Endothelial cell of umbilical vein (primary cell): Measurements from ENCODE around the gene GUCY2D. TPM values are rescaled to one million over a fixed set of nuclear protein-coding genes. Genes with fewer than 3 reads are reported as not detected.

Source experiments
- BruUV-seq: library from RNA; stranded (reverse); fragments of 400-500 nt; replicated peaks from 2 replicates; lab custom pipeline; 2021; lab: Mats Ljungman, UMichigan
- CTCF ChIA-PET: fragments of 300-600, 350-600 bp; sonication (Branson Sonifier 250); formaldehyde crosslinking; loops from one replicate; lab custom pipeline; 2021; ENCODE audit warnings: antibody characterized with exemption, inconsistent platforms; lab: Charles Lee
- POLR2A ChIA-PET: fragments of 300-600, 350-600 bp; sonication (Branson Sonifier 250); formaldehyde crosslinking; loops from one replicate; lab custom pipeline; 2021; ENCODE audit warnings: antibody characterized with exemption, inconsistent platforms; lab: Charles Lee
- DNase-seq: peaks from one replicate; pipeline ENCODE4 v3.0.0-alpha.2; 2011; ENCODE audit warnings: low read depth, low spot score
- FAIRE-seq: peaks from 2 replicates; lab custom pipeline; 2011; peaks lifted over from hg19 to GRCh38; lab: Jason Lieb, UNC
- H2AFZ ChIP-seq: 2 replicates; pipeline ENCODE4 v1.6.0; 2012; ENCODE audit warnings: low read depth, low read length, control low read depth, inconsistent platforms
- H3K27ac ChIP-seq: 2 replicates; pipeline ENCODE4 v1.5.1; 2011; ENCODE audit warnings: low read depth, mild to moderate bottlenecking, control low read depth, low read length, moderate library complexity; ENCODE audit not compliant: insufficient read depth
- H3K27me3 ChIP-seq, 2 experiments: 2 replicates each; pipeline versions ENCODE4 v1.6.0 to v1.6.1; 2011; ENCODE audit warnings: low read length in 2 of 2, mixed read lengths in 1 of 2; ENCODE audit not compliant: control insufficient read depth in 2 of 2, insufficient read depth in 2 of 2
- H3K36me3 ChIP-seq, 2 experiments: 2 replicates in 1 of 2; 3 replicates in 1 of 2; pipeline ENCODE4 v1.5.1; 2011; ENCODE audit warnings: low read length in 2 of 2, mild to moderate bottlenecking in 1 of 2, moderate library complexity in 1 of 2; ENCODE audit not compliant: control insufficient read depth in 2 of 2, insufficient read depth in 2 of 2; ENCODE audit errors: extremely low read depth in 1 of 2
- H3K4me1 ChIP-seq: 3 replicates; pipeline ENCODE4 v1.5.1; 2011; ENCODE audit warnings: mild to moderate bottlenecking, low read length; ENCODE audit not compliant: control insufficient read depth, insufficient read depth; ENCODE audit errors: extremely low read depth
- H3K4me2 ChIP-seq: 2 replicates; pipeline ENCODE4 v1.6.1; 2011; ENCODE audit warnings: low read length, control low read depth, mixed read lengths; ENCODE audit not compliant: insufficient read depth
- H3K4me3 ChIP-seq, 3 experiments: fragments of 200-600 bp in 1 of 3; sonication (generic), shearing (Covaris generic) in 1 of 3; replicated peaks in 1 of 3; 2 replicates each; pipeline ENCODE4 v1.5.1; 2011 to 2016; ENCODE audit warnings: control low read depth in 3 of 3, low read length in 3 of 3, mild to moderate bottlenecking in 2 of 3, inconsistent platforms in 1 of 3, low read depth in 1 of 3, moderate library complexity in 1 of 3; ENCODE audit not compliant: insufficient read depth in 1 of 3
- H3K79me2 ChIP-seq: 2 replicates; pipeline ENCODE4 v1.6.0; 2012; ENCODE audit warnings: low read length, inconsistent platforms; ENCODE audit not compliant: control insufficient read depth, insufficient read depth
- H3K9ac ChIP-seq: replicated peaks from 2 replicates; pipeline ENCODE3; 2011; ENCODE audit warnings: low read length, control low read depth; ENCODE audit not compliant: insufficient read depth; ENCODE audit errors: extremely low read depth
- H3K9me1 ChIP-seq: replicated peaks from 3 replicates; pipeline ENCODE4 v1.6.0; 2011; ENCODE audit warnings: mild to moderate bottlenecking, low read length; ENCODE audit not compliant: control insufficient read depth, insufficient read depth; ENCODE audit errors: extremely low read depth
- H3K9me3 ChIP-seq: replicated peaks from 2 replicates; pipeline ENCODE4 v1.5.1; 2012; ENCODE audit warnings: low read length, inconsistent platforms; ENCODE audit not compliant: control insufficient read depth, insufficient read depth
- H4K20me1 ChIP-seq: replicated peaks from 2 replicates; pipeline ENCODE3; 2011; ENCODE audit warnings: mild to moderate bottlenecking, low read length; ENCODE audit not compliant: control insufficient read depth, insufficient read depth; ENCODE audit errors: extremely low read depth
- CTCF ChIP-seq, 2 donors: IDR thresholded peaks; 1 replicate in 1 of 2; 2 replicates in 1 of 2; pipeline ENCODE4 v1.5.1; 2011; ENCODE audit warnings: low read length in 2 of 2, mild to moderate bottlenecking in 2 of 2, moderate library complexity in 2 of 2, control low read depth in 1 of 2, inconsistent platforms in 1 of 2, low read depth in 1 of 2; ENCODE audit not compliant: insufficient read depth in 1 of 2; ENCODE audit errors: extremely low read depth in 1 of 2
- EZH2 ChIP-seq: IDR thresholded peaks from 2 replicates; pipeline ENCODE4 v1.6.1; 2012; ENCODE audit warnings: borderline replicate concordance, low read depth, mild to moderate bottlenecking, moderate library complexity, low read length, inconsistent platforms; ENCODE audit not compliant: severe bottlenecking
- FOS ChIP-seq: IDR thresholded peaks from 2 replicates; pipeline ENCODE4 v1.6.1; 2011; ENCODE audit warnings: mild to moderate bottlenecking, low read length, moderate library complexity, borderline replicate concordance; ENCODE audit not compliant: insufficient read depth
- GATA2 ChIP-seq: IDR thresholded peaks from 2 replicates; pipeline ENCODE4 v1.7.0; 2011; ENCODE audit warnings: low read depth, mild to moderate bottlenecking, moderate library complexity, mixed read lengths, low read length; ENCODE audit not compliant: insufficient read length, insufficient read depth
- JUN ChIP-seq: IDR thresholded peaks from 2 replicates; pipeline ENCODE4 v1.6.1; 2011; ENCODE audit warnings: borderline replicate concordance, low read depth; ENCODE audit not compliant: insufficient read length, insufficient read depth
- MAX ChIP-seq: IDR thresholded peaks from 2 replicates; pipeline ENCODE4 v1.6.1; 2011; ENCODE audit not compliant: insufficient read depth, insufficient read length
- MYC ChIP-seq: IDR thresholded peaks from one replicate; pipeline ENCODE4 v1.6.1; 2011; ENCODE audit warnings: mild to moderate bottlenecking, low read depth, low read length
- POLR2A ChIP-seq: IDR thresholded peaks from 2 replicates; pipeline ENCODE4 v1.6.1; 2012; ENCODE audit warnings: low read depth, mild to moderate bottlenecking, control low read depth, low read length
- POLR2AphosphoS5 ChIP-seq: IDR thresholded peaks from 2 replicates; pipeline ENCODE4 v1.6.1; 2012; ENCODE audit warnings: low read depth, mild to moderate bottlenecking, control low read depth, low read length, moderate library complexity; ENCODE audit not compliant: insufficient read depth
- dilution Hi-C: fragments of 300-500 bp; cut with MboI; formaldehyde crosslinking; loops from one replicate; pipeline ENCODE4 v1.15.0; 2019; ENCODE audit warnings: low sequenced_read_pairs; ENCODE audit not compliant: extremely low pct_ligation_motif_present
- intact Hi-C: fragments of 100-400 bp; cut with micrococcal nuclease; formaldehyde crosslinking; loops from one replicate; pipeline ENCODE4 v1.10.0; 2022
- polyA plus RNA-seq, 4 experiments: library from polyadenylated mRNA; depleted of rRNA in 3 of 4; stranded (reverse) in 3 of 4; unstranded in 1 of 4; fragments of >200 nt; gene quantifications; 2 replicates each; pipeline versions ENCODE4 v1.2.1 to v1.2.3, GENCODE V29; 2011 to 2012; ENCODE audit warnings: missing spikeins in 1 of 4
- total RNA-seq: library from RNA; stranded (reverse); gene quantifications from 2 replicates; pipeline ENCODE4 v1.2.3, GENCODE V29; 2021

GUCY2D gene
- total and polyA plus RNA-seq, 2 donors (not counting 3 experiments of a cell fraction or from before 2014, with no cell fraction given) = not detected

GRCh38 chr17:7992924-7993323 lies 9.5 kb upstream of the GUCY2D start:
- no peaks in the 10 kb centered on the region for H4K20me1 ChIP-seq
- CTCF ChIA-PET = interaction anchor here (0.9 to 4.7 kb wide), 6 partner anchors 9 to 123 kb away, joined by 3 to 81 read pairs (median 5); partner anchors contain the start of gene GUCY2D
- POLR2A ChIA-PET = no interaction called here
- no peaks in the 10 kb centered on the region for H3K9me3 ChIP-seq
- H3K9ac ChIP-seq = no peak overlapping the region
- peaks cover 5 to 17% of the 10 kb centered on the region in 2 experiments for H3K27me3 ChIP-seq
- no peak overlapping the region for H3K4me3 ChIP-seq
- DNase-seq (no peak), FAIRE-seq (no peak)
- no peaks in the 10 kb centered on the region for H3K36me3 ChIP-seq
- peaks cover 4% of the 10 kb centered on the region for H3K4me1 ChIP-seq
- H2AFZ ChIP-seq = no peak overlapping the region
- BruUV-seq = no TSS peak
- dilution Hi-C loops (no loop called here), intact Hi-C loops (no loop called here)
- H3K9me1 ChIP-seq = no peaks in the 10 kb centered on the region
- TF ChIP-seq POLR2A (no peak), MYC (no peak), FOS (no peak), CTCF (IDR thresholded peaks at IDR 0.05; ENCODE audit: extremely low read depth in 1 of 2, insufficient read depth in 1 of 2, low read depth in 1 of 2, low read length in 2 of 2) (no peak), GATA2 (no peak), EZH2 (no peak), MAX (no peak), POLR2AphosphoS5 (no peak), JUN (no peak)
- H3K79me2 ChIP-seq = no peaks in the 10 kb centered on the region
- H3K4me2 ChIP-seq = no peak overlapping the region
- no peak overlapping the region for H3K27ac ChIP-seq
